HG02943 (cell line): ENCODE results near the gene DYRK1A.

Source experiments
- ATAC-seq: cut with Tn5 transposase; IDR thresholded peaks from one replicate; pipeline ENCODE4 v1.9.1; 2021; ENCODE audit warnings: mild to moderate bottlenecking, low read depth, moderate library complexity; ENCODE audit not compliant: unreplicated experiment

The DYRK1A gene

DNA sequence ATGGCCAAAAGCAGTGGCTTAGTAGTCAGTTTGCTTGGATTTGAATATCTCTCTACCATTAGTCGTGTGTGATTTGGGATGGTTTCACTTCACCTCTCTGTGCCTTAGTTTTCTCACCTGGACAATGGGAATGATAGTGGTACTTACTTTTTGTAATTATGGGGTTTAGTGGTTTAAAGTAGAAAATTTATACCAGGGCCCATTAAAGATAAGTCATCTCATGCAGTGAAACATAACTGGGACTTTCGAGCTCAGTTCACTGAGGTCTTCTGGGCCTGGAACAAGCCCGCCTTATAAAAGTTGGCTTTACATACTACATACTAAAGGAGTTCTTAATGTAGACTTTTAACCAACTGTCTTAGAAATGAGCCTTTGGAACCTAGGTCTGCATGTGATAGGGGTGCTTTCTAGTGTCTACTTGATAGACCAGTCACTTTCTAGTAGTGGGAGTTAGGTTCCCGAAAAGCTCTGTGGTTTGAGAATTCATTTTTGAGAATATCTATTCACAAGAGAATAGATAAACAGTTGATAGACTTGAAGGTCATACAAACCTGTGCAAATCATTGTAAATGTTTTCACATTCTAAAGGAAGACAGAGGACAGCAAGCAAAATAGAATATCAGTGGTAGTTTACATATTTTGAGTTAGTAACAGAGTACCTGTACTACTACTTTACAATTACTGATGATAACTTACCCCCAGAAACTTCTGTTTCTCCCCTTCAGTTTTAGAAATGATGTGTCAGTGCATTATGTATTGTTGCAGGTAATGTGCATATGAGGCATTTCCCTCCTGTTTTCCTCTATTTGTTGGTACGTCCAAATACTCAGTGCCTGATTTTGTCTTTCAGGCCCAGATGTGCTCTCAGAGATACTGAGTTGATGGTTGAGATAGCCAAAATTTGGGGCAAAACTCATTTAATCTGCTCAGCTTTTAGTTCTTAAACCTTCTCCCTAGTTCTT, 48.0 kb downstream of the DYRK1A start:
- ATAC-seq, result no peak

DNA sequence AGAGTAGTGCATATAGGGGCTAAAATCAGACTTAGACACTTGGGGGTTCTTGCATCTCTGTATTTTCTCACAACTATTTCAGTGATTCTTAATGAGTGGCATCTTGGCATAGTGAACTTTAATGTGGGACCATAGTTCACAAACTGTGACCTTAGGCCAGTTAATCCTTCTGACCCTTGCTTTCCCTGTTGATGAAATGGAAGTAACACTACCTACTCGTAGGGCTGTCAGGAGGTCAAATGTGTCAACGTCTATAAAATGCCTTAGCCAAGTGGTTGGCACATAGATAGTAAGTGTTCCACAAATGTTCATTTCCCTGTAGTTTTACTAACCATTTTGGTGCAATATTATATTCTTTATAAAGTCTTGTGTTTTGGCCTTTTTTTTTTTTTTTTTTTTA, 49.4 kb downstream of the DYRK1A start:
- no peak for ATAC-seq

DNA sequence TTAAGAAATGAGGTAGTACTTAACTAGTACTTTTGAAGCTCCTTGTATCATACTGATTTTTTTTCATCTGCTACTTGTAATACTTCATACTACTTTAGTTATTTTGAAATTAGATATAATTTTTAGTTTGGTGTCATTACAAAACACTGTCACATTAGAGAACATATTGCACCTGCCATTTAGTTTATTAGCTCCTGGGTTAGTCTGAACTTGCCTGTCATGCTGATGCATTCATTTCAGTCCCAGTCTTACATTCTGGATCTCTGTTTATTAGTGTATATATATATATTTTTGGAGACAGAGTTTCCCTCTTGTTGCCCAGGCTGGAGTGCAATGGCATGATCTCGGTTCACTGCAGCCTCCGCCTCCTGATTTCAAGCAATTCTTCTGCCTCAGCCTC, 50.3 kb downstream of the DYRK1A start:
- ATAC-seq, result no peak

DNA sequence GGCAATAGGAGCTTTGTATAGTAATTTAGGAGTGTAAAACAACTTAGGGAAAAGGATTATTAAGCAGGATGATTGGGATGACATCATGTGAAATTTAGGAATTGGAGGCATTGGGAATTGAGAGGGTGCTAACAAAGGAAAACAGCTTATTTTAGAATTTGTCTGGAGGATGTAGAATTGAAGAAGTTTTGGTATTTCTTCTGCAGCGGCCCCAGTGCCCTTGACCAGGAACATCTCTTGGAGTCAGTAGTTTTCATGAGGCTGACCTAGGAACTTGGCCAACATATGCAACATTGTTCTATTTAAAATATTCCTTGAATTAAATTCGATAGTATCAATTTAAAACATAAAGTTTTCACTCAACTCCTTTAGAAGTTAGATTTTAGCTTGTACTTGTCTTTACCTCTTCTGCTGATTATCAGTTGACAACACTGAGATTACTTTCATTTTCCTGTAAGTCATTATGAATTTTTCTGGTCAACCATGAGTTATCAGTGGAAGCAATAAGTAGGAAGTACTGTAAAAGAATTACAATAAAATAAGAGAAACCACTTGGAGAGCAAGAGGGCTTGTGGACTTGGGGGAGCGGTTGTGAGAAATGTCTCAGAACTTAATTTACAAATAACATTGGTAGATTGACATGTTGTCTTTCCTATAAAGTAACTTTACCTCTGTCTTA, 52.8 kb downstream of the DYRK1A start:
- ATAC-seq, result no peak

DNA sequence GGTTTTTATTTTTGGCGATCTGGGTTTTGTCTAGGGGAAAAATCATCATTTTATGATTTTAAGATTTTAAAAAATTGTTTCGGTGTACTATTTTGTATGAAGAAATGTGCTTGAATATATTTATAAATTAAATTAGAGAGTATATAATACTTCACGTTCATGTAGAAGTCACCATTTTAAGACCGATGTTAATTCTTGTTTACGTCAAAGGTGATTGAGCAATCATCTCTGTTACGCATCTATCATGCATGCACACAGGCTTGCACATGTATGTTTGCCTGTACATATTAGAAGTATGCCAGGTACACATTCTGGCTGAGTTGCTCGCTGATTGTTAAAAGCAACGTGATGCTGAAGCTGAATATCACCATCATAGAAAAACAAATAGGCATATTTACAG, 54.7 kb downstream of the DYRK1A start:
- ATAC-seq, result no peak

- ATAC-seq, result no peak
These were observed 55.8 kb downstream of the DYRK1A start for GRCh38 chr21:37422382-37422781.

DNA sequence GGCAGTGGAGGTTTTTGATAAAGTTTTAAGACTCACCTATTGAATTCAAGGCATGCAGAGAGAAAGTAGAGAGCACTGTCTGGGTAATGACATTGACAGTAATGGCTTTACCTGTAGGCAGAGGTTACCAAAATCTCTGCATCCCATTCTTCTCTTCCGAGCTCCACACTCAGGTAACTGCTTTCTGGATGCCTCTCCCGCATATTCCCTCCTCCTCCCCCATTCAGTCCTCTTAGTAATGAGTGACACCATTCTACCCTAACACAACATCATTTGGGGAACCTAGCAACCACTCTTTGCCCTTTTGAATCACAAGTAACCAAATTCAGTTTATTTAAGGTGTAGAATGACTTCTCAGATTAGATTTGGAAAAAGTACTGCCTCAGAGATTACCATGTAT, 56.5 kb downstream of the DYRK1A start:
- no peak for ATAC-seq

DNA sequence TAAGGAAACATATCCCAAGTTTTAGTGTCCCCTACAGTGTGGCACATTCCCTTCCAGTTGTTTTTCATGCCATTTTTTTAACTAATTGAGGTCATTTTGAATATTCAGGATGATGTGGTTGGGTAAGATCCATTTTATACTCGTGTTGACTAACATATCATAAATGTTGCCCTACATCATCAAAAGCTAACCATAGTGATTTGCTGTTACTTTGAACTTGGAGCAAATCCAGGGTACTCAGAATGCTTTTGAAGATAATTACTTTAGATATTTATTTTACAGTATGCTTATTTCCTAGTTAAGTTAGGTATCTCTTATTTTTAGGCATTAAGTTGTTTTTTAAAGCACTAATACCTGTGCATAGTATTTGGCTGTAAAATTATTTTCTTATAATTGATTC, 57.8 kb downstream of the DYRK1A start:
- no peak for ATAC-seq

DNA sequence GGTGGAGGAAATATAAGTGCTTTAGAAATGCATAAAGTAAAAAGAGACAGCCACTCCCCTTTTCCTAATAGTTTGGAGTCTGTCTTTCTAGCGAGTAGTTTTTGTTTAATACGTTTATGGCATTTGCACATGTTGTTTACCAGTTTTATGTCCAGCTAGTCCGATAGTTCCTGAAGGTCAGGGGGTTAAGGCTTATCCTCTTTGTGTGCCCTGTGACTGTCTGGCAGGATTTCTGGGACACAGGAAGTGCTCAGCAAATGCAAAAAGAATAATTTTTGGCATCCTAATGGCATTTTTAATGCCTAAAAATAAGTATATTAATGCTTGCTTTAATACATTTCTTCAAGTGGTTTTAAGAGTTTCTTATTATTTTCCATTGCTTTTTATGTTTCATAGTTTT, 58.4 kb downstream of the DYRK1A start:
- ATAC-seq, result no peak

- ATAC-seq, result no peak
These were observed 59.1 kb downstream of the DYRK1A start for GRCh38 chr21:37425684-37426083.

GRCh38 chr21:37427221-37427620, 60.6 kb downstream of the DYRK1A start:
- ATAC-seq, result no peak

DNA sequence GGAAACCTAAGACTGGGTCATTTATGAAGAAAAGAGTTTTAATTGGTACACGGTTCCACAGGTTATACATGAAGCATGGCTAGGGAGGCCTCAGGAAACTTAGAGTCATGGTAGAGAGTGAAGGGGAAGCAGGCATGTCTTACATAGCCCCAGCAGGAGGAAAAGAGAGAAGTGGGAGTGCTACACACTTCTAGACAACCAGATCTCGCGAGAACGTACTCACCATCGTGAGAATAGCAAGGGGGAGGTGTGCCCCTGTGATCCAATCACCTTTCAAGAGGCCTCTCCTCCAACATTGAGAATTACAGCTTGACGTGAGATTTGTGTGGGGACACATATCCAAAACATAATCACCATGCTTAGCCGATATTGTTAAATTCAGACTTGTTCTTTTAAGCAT, 62.8 kb downstream of the DYRK1A start:
- no peak for ATAC-seq

GRCh38 chr21:37430184-37430821, 63.7 kb downstream of the DYRK1A start:
- ATAC-seq, result no peak

DNA sequence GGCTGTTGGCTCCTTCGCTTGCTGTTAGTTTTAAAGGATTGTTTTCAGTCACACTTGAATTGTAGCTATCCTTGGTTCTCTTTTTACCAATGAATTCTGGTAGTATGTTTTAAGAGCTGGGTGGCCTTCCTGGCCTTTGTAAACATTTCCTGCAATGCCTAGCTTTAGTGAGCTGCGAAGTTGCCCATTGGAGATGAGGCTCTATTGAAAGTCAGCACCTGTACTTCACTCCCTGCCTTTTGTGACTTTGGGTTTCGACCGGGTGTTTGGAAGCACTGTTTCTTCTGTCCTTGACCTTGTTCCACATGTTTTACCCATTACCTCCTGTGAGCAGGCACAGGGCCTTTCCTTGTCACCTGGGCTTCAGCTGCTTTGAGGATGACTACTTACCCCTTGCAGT, 64.7 kb downstream of the DYRK1A start:
- no peak for ATAC-seq

DNA sequence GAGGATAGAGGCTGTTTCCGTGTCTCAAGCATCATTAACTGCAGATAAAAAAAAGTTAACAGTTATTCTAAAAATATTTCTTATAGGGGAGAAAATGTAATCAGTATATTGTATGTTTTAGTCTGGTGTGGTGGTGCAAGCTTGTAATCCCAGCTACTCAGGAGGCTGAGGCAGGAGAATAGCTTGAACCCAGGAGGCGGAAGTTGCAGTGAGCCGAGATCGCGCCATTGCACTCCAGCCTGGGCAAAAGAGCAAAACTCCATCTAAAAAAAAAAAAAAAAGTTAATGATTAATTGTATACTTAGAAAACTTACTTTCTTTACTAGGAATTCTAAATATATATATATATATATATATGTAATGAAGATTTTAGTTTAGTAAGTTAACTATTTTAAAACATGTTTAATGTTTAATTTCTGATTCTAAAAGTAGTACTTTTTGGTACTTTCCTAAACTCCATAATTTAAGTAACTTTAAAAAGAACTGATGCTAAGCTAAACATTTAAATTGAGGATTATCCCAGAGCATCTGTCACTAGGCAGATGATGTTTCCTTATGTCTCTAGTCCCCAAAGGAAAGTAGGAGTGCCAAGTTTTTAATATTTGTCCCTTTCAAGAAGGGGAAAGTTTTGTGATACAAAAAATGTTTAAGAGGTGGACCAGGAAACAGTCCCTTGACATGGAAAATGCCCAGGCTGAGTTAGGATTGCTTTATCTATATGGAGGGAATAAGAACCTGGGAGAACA, 66.3 kb downstream of the DYRK1A start:
- ATAC-seq, result no peak

- ATAC-seq, result no peak
These were observed 66.9 kb downstream of the DYRK1A start for GRCh38 chr21:37433456-37433840.

- ATAC-seq, result no peak
These were observed 68.5 kb downstream of the DYRK1A start for GRCh38 chr21:37435120-37435519.

GRCh38 chr21:37435711-37436110, 69.1 kb downstream of the DYRK1A start:
- no peak for ATAC-seq

DNA sequence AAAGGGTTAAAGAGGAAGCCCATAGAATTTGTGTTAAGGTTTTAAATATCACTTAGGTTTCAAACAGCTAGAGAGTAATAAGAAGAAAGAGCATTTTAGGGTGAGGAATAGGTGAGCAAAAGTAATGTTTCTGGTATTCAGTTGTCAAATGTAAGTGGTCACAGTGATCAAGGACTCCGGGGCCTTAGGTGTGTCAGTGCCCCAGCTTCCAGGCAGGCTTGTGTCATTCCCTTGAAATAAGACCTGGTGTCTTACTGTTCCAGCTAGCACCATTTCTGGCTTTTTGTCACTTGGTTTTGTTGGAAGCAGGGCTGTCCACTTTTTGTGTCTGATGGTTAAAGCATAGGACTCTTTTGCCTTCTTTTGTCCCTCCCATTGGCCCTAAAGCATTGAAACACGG, 69.6 kb downstream of the DYRK1A start:
- ATAC-seq, result no peak

GRCh38 chr21:37437376-37438080, 71.0 kb downstream of the DYRK1A start:
- no peak for ATAC-seq
